ENCODE data around the gene PTPRC. TPM values are rescaled to one million over a fixed set of nuclear protein-coding genes. Genes with fewer than 3 reads are reported as not detected.

PTPRC gene
- total RNA-seq, 6 experiments from 2014 or later, result 5.1 to 55.7 (median 13.2) TPM

DNA sequence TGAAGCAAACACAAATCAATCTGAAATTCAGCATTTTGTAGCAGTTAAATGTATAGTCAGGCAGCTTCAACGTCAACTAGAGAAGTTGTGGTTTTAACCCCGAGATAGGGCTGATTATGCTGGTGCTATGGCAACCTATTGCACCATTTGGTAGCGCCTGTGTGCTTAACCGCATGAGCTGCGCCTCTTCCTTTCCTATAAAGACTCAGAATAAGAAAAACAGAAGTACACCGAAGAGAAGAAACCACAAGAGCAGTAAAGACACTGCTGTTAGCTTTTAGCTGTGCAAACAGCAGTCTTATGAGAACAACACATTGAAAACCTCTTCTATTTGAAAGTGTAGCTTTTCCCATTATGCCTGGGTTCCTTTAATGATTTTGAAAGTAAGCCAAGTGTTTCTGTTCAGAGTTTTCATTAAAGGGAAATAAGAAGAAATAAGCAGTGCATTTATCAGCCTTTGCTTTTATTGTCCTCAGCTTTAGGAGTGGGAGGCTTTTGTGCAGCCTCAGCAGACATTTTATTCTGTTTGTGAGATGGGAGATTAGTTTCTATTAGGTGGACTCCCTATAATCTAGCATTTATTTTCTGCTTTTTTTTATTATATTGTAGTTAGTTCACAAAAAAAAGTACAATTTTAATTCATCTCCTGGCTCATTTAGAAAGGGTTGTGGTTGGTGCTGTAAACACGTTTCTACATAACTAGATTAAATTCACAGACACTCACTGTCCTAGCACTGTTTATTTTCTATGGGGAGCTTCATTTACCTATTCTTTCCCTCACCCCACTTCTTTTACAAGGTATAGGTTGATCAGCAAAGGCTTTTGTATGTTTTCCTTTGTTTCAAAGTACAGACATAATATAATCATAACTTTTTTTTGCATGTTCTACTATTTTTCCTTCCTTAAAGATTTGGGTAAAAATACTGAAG lies 43.3 kb downstream of the PTPRC start:
- ATAC-seq, result peak; percentile 85 to 87 (median 87)
- Histone ChIP-seq H3K9me3 (no peaks in the 10 kb centered on the region), H3K4me1 (no peaks in the 10 kb centered on the region), H3K4me3 (no peak overlapping the region), H3K27me3 (no peaks in the 10 kb centered on the region), H3K27ac (peak overlapping the region in 2 of 3 donors; percentile 47 to 52), H3K36me3 (no peaks in the 10 kb centered on the region)
- 10% methylated on average over 7 of the region's 7 CpGs for WGBS (ENCODE audit: insufficient coverage, low coverage, low lambda C conversion rate, missing lambda C conversion rate)
- TF ChIP-seq, protein P1, sequence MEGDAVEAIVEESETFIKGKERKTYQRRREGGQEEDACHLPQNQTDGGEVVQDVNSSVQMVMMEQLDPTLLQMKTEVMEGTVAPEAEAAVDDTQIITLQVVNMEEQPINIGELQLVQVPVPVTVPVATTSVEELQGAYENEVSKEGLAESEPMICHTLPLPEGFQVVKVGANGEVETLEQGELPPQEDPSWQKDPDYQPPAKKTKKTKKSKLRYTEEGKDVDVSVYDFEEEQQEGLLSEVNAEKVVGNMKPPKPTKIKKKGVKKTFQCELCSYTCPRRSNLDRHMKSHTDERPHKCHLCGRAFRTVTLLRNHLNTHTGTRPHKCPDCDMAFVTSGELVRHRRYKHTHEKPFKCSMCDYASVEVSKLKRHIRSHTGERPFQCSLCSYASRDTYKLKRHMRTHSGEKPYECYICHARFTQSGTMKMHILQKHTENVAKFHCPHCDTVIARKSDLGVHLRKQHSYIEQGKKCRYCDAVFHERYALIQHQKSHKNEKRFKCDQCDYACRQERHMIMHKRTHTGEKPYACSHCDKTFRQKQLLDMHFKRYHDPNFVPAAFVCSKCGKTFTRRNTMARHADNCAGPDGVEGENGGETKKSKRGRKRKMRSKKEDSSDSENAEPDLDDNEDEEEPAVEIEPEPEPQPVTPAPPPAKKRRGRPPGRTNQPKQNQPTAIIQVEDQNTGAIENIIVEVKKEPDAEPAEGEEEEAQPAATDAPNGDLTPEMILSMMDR (IDR thresholded peaks at IDR 0.05), result no peak
- TF ChIP-seq POLR2A (IDR thresholded peaks at IDR 0.05), result peak; percentile 34
- intact Hi-C loops (cut with DNase I), result no loop called here
- peak; percentile 46 to 64 (median 61) for DNase-seq

DNA sequence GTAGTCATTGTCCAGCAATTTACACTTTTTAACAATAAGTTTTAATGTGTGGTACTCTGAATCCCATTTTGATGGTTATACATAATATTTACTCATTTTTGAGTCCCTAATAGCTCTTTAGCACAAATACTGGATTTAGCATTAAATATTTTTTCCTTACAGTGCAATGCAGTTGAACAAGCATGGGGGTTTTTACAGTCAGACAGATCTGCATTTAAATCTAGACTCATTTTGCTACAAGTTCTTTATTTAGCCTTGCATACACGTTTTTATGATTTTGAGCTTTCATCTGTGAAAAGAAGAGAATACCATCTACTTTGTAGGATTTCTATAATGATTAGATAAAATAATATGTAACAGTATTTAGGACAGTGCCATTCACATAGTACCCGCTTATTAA lies 44.0 kb downstream of the PTPRC start:
- no peak for DNase-seq
- Histone ChIP-seq H3K4me3 (no peak overlapping the region), H3K9me3 (no peaks in the 10 kb centered on the region), H3K4me1 (no peaks in the 10 kb centered on the region), H3K27me3 (no peaks in the 10 kb centered on the region), H3K27ac (peak overlapping the region in 2 of 3 donors; percentile 47 to 52), H3K36me3 (no peaks in the 10 kb centered on the region)
- no peak for TF ChIP-seq POLR2A (IDR thresholded peaks at IDR 0.05)
- TF ChIP-seq, protein P1 (IDR thresholded peaks at IDR 0.05), result no peak
- intact Hi-C loops (cut with DNase I), result no loop called here
- no peak for ATAC-seq
- WGBS (ENCODE audit: insufficient coverage, low coverage, low lambda C conversion rate, missing lambda C conversion rate), result 49% methylated on average over 2 of the region's 2 CpGs

DNA sequence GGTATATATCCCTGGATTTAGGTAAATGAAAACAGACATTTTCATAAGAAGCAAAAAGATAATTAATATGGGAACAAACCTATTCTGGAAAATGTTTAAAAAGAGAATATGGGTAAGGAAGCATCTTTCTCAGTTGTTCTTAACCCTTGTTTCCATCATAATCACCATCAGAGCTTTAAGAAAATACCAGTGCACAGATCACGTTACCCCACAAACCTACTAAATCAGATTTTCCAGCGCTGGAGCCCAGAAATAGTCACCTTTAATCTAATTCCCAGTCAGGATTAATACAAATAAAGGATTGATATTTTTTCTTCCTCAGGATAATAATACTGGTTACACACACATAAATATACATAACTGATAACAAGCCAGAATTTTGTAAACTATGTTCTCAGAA lies 44.6 kb downstream of the PTPRC start:
- no peak for DNase-seq
- H3K9me3 ChIP-seq, result no peaks in the 10 kb centered on the region
- H3K27me3 ChIP-seq, result no peaks in the 10 kb centered on the region
- H3K27ac ChIP-seq, result peak overlapping the region in 2 of 3 donors; percentile 47 to 52
- no peaks in the 10 kb centered on the region for H3K36me3 ChIP-seq
- TF ChIP-seq, protein P1 (IDR thresholded peaks at IDR 0.05), result no peak
- no peak for TF ChIP-seq POLR2A (IDR thresholded peaks at IDR 0.05)
- no peak overlapping the region for H3K4me3 ChIP-seq
- no peaks in the 10 kb centered on the region for H3K4me1 ChIP-seq
- WGBS (ENCODE audit: insufficient coverage, low coverage, low lambda C conversion rate, missing lambda C conversion rate), result 64% methylated on average over 2 of the region's 2 CpGs
- intact Hi-C loops (cut with DNase I), result no loop called here
- no peak for ATAC-seq

DNA sequence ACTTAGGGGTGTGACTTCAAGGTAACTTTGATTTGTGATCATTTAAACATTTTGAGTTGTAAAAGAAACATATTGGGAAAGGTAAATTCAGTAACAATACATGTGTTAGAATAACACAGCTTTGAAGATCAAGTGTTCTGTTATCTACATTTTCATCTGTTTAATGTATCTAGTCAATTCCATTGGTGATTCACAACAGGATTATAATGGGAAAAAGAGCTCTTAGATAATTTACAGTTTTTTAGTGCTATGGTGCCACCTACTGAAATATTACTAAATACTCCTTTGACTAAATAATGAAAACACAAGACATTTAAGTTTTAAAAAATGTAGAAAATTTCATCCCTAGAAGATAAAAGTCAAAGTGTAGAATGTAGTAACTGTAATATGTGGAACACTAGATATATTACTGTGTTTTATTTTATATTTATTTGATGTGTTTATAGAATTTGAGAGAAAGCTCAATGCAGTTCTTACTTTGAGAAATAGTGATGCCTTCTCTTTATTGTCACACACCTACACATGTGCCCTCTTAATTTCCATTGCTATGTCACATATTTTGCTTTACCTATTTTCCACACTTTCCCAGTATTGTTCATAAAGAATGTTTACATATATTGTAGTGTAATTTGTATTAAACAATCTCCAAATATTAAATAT lies 47.4 kb downstream of the PTPRC start:
- ATAC-seq, result no peak
- TF ChIP-seq, protein P1 (IDR thresholded peaks at IDR 0.05), result peak; percentile 18 to 34 (median 23)
- no peak for TF ChIP-seq POLR2A (IDR thresholded peaks at IDR 0.05)
- Histone ChIP-seq H3K36me3 (no peaks in the 10 kb centered on the region), H3K27me3 (no peaks in the 10 kb centered on the region), H3K27ac (no peak overlapping the region), H3K4me3 (no peak overlapping the region), H3K4me1 (no peaks in the 10 kb centered on the region), H3K9me3 (no peaks in the 10 kb centered on the region)
- DNase-seq, result no peak
- intact Hi-C loops (cut with DNase I), result no loop called here
